HG03097 (cell line): Measurements from ENCODE around the gene SLC14A1.

Source experiments
- ATAC-seq: cut with Tn5 transposase; IDR thresholded peaks from one replicate; pipeline ENCODE4 v1.9.1; 2021; ENCODE audit not compliant: unreplicated experiment, low FRiP score

Gene SLC14A1

DNA sequence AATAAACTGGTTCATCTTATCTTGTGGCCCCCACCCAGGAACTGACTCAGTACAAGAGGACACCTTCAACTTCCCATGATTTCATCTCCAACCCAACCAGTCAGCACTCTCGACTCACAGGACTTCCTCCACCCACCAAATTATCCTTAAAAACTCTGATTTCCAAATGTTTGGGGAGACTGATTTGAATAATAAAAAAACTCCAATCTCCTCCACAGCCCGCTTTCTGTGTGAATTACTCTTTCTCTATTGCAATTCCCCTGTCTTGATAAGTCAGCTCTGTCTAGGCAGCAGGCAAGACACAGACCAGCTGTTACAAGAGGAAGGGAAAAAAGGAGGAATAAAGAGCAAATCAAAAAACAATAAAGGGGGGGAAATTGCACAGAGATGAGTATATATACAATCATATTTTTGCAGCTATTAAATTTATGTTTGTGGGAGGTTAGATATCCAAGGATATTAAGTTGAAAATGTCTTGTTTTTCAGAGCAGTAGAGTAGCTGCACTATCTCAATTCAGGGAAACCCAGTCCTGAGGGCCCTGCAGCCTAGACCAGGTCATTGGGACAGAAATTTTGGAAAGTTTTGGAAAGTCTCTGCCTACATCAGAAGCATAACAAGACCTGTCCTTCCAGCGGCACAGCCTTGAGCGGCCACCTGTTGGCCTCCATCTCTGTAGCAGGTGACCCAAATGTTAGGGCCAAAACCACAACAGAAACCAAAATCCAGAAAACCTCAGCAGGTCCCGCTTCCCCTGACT is 68.7 kb downstream of the SLC14A1 start:
- ATAC-seq, result no peak

DNA sequence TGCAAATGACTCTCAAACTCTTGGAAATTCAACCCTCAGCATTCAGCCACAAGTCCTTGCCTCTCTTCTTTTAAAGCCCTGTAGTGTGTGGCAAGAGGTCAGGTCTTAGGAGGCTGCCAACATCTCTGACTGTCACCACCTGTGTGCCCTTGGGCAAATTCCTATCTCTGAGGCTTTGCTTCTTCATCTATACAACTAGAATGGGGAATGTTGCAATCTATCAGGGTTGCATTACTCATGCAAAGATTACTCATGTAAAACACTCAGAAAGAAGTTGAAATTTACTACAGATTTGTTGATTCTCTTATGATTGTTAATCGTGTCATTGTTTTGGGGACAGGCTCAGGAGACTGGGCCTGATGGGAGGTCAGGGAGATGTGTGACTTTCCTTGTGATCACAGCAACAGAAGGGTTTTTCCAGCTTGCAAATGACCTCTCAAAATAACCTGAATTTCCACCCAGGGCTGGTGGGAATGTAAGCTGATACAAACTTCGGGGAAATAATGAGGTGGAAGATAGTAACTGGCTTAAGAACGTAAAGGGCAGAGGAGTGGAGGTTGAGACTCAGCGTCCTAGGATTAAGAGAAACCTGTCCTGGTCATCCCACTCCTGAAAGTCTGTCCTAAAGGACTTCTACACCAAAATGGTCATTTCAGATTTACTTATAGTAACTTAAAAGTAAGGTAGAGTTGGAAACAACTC is 69.4 kb downstream of the SLC14A1 start:
- ATAC-seq, result no peak

DNA sequence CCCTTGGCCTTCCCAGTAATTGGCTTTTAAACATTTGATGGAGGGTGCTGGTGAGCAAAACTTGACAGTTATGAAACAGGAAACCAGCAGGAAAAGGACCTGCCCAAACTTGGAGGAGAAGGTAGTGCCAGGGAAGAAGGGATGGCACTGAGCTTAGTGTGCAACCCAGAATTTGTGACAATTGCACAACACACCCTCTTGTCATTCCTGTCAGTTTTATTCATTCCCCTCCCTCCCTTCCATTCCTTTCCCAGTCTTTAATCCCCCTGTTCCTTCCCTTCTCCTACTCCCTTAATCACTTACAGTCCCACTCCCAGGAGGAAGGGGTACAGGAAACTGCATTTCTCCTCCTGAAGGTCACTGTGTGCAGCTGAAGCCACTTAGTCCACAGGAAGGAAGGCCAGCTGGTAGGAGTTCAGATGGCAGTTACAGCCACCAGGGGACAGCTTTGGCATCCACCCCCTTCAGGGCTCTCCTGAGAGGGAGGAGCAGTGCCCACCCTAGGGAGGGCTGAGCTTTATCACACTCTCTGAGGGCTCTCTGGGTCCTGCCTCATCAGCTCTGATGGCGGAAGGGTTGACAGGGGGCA is 77.5 kb downstream of the SLC14A1 start:
- no peak for ATAC-seq
